Parathyroid adenoma (tissue), 2 donors: Measurements from ENCODE around the gene NAV3.

Source experiments
- H2AFZ ChIP-seq: fragments of 300-600 bp; sonication (generic); one replicate; pipeline ENCODE4 v1.7.0; 2017; ENCODE audit warnings: antibody characterized with exemption, mild to moderate bottlenecking
- H3K27ac ChIP-seq: fragments of 300-600 bp; sonication (generic); one replicate; pipeline ENCODE4 v1.7.0; 2017
- H3K27me3 ChIP-seq: fragments of 300-600 bp; sonication (generic); one replicate; pipeline ENCODE4 v1.7.0; 2017; ENCODE audit warnings: low read length; ENCODE audit not compliant: control insufficient read depth, insufficient read depth
- H3K36me3 ChIP-seq: fragments of 300-600 bp; sonication (generic); one replicate; pipeline ENCODE4 v1.7.0; 2017; ENCODE audit warnings: low read length; ENCODE audit not compliant: control insufficient read depth, insufficient read depth
- H3K4me1 ChIP-seq: fragments of 300-600 bp; sonication (generic); one replicate; pipeline ENCODE4 v1.7.0; 2017; ENCODE audit warnings: control low read depth
- H3K4me2 ChIP-seq: fragments of 300-600 bp; sonication (generic); one replicate; pipeline ENCODE4 v1.7.0; 2017; ENCODE audit warnings: low read length
- H3K4me3 ChIP-seq: fragments of 300-600 bp; sonication (generic); one replicate; pipeline ENCODE4 v1.7.0; 2017; ENCODE audit warnings: low read depth, low read length
- H3K79me2 ChIP-seq: fragments of 300-600 bp; sonication (generic); one replicate; pipeline ENCODE4 v1.7.0; 2017; ENCODE audit warnings: control low read depth
- H3K9ac ChIP-seq: fragments of 300-600 bp; sonication (generic); one replicate; pipeline ENCODE4 v1.7.0; 2017; ENCODE audit warnings: mild to moderate bottlenecking
- H3K9me3 ChIP-seq: fragments of 300-600 bp; sonication (generic); one replicate; pipeline ENCODE4 v1.7.0; 2017; ENCODE audit warnings: low read length; ENCODE audit not compliant: control insufficient read depth
- CTCF ChIP-seq: fragments of 300-600 bp; sonication (generic); IDR thresholded peaks from one replicate; pipeline ENCODE4 v1.7.0; 2017; ENCODE audit warnings: antibody characterized with exemption, mild to moderate bottlenecking
- donor health status: primary hyperparathyroidism.

The NAV3 gene

GRCh38 chr12:77830583-77831351 is at the start of gene NAV3:
Gene NAV3 (plus strand): TSS chr12:77830894. CDS start chr12:77831462, 568 bp downstream.
- no peaks in the 10 kb centered on the region for H3K27me3 ChIP-seq
- H3K79me2 ChIP-seq = no peaks in the 10 kb centered on the region
- H3K4me1 ChIP-seq = no peaks in the 10 kb centered on the region
- H3K9ac ChIP-seq = no peak within 1 kb of the TSS
- no peaks in the 10 kb centered on the region for H3K36me3 ChIP-seq
- H3K27ac ChIP-seq = no peak within 1 kb of the TSS
- no peak within 1 kb of the TSS for H3K4me2 ChIP-seq
- no peaks in the 10 kb centered on the region for H3K9me3 ChIP-seq
- TF ChIP-seq CTCF = no peak
- H3K4me3 ChIP-seq = no peak within 1 kb of the TSS
- no peak within 1 kb of the TSS for H2AFZ ChIP-seq

- H3K9ac ChIP-seq = no peak overlapping the region
- no peak overlapping the region for H2AFZ ChIP-seq
- H3K4me3 ChIP-seq = no peak overlapping the region
- H3K27me3 ChIP-seq = no peaks in the 10 kb centered on the region
- no peaks in the 10 kb centered on the region for H3K9me3 ChIP-seq
- TF ChIP-seq CTCF = no peak
- H3K79me2 ChIP-seq = no peaks in the 10 kb centered on the region
- no peaks in the 10 kb centered on the region for H3K4me1 ChIP-seq
- no peaks in the 10 kb centered on the region for H3K36me3 ChIP-seq
- no peak overlapping the region for H3K4me2 ChIP-seq
- H3K27ac ChIP-seq = no peak overlapping the region
These were observed 48.7 kb upstream of the NAV3 start for GRCh38 chr12:77782034-77782433.

- no peak for TF ChIP-seq CTCF
- Histone ChIP-seq H3K4me3 (no peak overlapping the region), H3K36me3 (no peaks in the 10 kb centered on the region), H3K4me2 (no peak overlapping the region), H3K27ac (no peak overlapping the region), H3K9ac (no peak overlapping the region), H3K79me2 (no peaks in the 10 kb centered on the region), H3K27me3 (no peaks in the 10 kb centered on the region), H3K9me3 (no peaks in the 10 kb centered on the region), H3K4me1 (no peaks in the 10 kb centered on the region), H2AFZ (no peak overlapping the region)
These were observed 47.9 kb upstream of the NAV3 start for GRCh38 chr12:77782766-77783165.

- no peaks in the 10 kb centered on the region for H3K79me2 ChIP-seq
These were observed 45.5 kb upstream of the NAV3 start for GRCh38 chr12:77785211-77785610.

More at GRCh38 chr12:77785211-77785610, 45.5 kb upstream of the NAV3 start:
- H3K4me3 ChIP-seq = no peak overlapping the region
- no peaks in the 10 kb centered on the region for H3K9me3 ChIP-seq
- TF ChIP-seq CTCF = no peak
- H3K4me1 ChIP-seq = no peaks in the 10 kb centered on the region
- H3K27me3 ChIP-seq = no peaks in the 10 kb centered on the region
- no peaks in the 10 kb centered on the region for H3K36me3 ChIP-seq
- no peak overlapping the region for H2AFZ ChIP-seq
- no peak overlapping the region for H3K4me2 ChIP-seq
- no peak overlapping the region for H3K27ac ChIP-seq
- no peak overlapping the region for H3K9ac ChIP-seq
